Cerebellar cortex (tissue), 1 donor: ENCODE measurements around the gene TNS1.

Experiments
- DNase-seq: peaks from one replicate; pipeline ENCODE4 v3.0.0-alpha.2; 2015; ENCODE audit warnings: low spot score

TNS1 gene

DNA sequence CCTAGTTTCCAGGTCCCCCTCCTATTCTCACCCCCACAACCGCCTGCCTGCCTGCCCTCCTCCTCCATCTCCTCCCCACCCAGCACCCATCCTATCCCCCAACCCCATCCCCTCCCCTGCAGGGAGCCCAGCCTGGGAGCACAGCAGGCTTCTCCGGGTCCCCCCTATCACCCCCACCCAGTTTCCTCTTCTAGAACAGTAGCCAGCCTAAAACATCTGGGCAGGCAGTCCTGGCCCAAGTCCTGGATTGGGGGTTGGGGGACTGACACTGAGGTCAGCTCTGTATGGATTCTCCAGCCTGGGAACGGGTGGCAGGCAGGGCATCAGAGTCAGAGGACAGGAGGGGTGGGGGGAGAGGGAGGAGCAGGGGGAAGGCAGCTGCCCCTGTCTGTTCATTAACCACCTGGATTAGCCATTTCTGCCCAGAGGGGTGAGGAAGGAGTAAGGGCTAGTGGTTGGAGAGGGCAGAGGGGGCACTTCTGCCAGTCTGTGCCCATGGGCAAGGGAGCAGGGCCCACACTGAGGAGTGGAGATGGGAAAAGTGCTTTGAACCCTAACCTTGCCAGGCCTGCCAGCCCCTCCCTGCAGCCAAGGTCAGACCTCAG lies 60.0 kb downstream of the TNS1 start:
- no peak for DNase-seq

DNA sequence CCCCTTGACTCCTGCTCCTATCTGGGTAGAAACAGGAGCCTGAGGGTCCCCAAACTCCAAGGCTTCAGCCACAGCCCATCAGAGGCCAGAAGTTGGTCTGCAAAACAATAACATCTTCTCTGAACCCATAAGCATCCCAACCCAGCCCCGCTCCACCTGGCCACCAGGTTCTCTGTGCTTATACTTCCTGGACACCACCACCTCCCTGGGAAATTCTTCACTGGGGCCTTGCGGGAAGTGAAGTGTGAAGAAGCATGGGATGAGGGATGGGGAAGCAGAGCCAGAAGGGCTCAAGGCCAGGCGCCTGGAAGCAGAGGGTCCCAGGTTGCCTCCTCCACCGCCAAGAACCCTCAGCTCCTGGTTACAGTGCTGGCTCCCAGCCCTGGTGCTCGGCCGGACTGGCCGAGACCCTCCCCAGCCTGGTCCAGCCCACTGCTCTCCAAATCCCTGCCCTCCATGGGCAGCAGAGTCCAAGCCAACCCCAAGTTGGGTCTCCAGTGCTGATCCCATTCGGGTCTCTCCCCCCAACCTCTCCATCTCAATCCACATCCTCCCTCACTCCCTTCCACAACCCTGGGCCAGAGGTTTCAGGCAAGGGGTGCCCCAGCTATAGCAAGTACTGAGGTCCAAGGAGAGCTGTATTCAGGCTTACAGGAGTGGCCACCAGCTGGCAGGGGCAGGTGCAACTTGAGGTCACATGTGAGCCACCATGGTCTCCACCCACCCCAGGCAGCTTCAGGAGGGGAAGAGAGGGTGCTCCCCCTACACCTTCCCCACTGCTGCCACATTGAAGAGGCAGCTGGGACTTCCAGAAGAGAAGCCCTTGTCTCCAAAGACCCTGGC lies 60.7 kb downstream of the TNS1 start:
- DNase-seq = no peak

DNA sequence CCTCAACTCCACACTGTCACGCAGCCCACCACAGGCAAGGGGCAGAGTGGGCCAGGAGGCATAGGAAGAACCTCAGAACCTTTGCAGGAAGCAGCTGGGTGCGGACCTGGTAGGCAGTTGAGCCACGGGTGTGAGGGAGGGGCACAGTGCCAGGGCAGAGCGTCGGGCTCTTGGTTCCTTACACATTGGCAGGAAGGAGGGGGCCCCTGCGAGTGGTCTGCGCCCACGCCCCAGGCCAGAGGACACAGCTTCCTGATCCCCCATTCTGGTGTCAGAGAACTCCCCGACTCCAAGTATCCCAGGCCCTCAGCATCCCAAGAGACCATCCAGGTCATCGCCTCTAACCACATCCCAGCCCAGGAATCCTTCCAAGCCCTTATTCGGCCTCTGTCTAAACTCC lies 61.5 kb downstream of the TNS1 start:
- DNase-seq = no peak

DNA sequence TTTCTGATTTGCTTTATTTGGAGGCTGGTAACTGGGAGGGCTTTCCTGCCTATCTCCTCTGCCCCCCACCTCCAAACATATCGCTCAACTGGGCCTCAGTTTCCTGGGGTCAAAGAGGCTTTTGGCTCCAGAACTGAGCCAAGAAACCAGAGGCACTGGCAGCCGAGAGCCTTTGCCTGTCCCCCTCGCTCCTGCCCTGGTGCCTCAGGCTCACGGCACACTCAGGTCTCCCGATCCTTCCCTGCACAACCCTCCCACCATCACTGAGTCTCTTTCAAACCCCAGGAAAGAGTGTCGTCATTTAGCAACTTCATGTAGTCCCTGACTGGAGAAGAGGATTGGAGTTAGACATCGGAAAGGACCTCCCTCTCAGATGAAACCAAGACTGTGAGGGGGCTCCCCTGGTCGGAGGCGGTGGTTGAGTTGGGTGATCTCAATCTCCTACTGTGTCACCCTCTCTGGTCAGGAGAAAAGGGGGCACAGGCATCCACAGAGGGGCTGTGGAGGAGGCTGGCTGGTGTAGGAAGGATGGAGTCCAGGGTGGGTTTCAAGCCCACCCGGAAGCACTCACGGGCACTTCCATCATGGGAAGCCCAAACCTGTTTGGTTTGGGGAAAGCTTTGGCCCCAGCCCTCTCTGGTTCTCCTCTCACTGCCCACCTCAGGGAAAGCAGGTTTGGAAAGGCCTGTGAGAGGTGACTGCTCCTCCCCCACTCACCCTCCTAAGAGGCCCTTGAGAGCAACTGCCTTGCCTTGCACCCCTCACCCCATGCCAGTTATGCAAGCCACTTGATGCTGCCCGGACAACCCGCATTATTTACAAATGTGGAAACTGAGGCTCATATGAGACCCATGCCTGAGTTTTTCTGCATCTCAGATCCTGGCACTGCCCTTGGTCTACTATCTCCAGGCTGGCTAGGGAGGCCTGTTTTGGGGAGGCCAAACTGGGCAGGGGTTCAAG lies 62.3 kb downstream of the TNS1 start:
- DNase-seq = no peak

DNA sequence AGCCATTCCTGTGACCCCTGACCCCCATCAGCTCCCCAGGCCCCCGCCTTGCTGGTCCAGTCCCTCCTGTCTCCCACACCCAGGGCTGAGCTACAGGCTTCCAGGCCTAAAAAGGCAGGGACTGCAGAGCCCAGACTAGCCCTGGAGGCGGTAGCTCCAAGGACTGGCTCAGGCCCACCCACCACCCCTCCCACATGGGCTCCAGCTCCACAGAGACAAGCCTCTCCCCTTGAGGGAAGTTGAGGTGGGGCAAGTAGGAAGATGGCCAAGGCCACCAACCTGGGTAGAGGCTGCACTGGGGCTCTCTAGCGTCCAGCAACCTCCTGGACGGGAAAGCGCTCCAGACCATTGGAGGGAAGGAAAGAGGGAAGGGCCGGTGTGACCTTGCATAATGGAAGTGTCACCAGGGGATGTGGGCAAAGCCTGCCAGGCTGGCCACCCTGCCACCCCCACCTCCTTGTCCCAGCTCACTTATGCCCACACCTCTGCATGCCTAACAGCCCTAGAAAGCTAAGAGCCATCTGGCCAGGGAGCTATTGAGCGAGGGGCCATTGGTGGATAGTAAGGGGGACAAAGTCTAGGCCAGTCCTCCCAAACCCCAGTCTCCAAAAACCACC lies 63.1 kb downstream of the TNS1 start:
- DNase-seq = no peak

DNA sequence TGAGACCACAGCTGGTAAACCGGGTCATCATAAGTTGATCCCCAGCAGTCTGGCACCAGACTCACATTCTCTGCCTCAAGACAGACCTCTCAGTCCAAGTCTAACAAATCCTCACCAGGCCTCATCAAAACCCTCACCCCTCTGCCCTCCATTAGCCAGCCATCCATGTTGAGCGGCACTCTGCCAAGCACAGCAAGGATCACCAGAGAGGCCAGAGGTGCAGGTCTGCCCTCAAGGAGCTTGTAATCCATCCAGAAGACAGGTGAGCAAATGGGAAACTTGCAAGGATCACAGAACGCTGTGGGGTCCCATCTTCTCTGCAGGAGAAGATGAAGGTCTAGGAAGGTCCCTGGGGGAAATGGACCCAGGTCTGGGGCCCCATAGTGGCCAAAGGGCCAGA lies 63.6 kb downstream of the TNS1 start:
- no peak for DNase-seq

DNA sequence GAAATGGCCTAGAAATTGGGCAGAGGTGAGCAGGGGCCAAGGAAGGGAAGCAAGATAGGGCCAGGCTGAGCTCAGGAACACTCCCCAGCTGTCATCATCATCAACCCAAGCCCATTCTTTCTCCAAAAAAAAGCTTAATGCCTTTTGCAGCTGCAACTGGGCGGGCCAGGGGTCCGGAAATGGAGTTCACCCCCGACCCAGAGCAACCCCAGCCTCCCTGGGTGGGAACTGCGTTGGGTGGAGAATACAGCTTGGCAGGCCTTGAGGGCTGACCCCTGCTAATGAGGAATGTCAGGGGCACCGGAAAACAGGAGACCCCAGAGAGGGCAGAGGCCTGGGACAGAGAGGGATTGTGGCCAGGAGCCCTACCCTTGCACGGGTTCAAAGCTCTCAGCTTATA lies 64.8 kb downstream of the TNS1 start:
- DNase-seq = no peak

DNA sequence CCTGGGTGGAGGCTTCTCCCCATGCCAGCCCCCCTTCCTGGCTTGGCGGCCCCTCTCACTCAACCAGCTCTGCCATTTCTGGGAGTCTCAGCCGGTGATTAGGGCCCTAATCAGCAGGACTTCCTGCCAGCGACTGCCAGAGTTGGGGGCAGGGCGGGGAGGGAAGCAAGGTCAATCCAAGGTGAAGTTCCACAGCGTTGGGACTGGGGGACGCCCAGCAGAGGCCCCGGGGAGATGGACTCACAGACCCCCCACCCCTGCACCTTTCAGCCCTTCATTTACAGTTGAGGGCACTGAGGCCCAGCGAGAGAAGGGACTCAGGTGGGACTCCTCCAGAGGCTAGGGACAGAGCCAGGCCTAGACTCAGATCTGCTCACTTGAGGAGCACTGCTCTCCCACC lies 65.3 kb downstream of the TNS1 start:
- no peak for DNase-seq

DNA sequence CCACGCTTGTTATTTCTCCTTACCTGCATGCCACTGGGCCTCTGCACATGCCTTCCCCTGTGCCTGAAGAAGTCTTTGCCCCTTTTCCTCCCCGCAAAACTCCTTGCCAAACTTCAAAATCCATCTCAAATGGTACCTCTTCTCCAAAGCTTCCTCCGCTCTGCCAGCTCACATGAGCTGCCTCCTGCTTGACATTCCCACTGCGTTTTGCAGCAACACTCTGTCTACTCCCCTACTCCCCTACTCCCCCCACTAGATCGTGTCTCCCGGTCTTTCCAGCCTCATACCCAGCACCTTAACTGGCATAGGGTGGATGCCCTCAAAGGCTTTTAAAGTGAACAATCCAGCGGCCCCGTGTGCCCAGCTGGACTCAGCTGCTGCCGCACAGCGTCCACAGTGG lies 65.8 kb downstream of the TNS1 start:
- no peak for DNase-seq

DNA sequence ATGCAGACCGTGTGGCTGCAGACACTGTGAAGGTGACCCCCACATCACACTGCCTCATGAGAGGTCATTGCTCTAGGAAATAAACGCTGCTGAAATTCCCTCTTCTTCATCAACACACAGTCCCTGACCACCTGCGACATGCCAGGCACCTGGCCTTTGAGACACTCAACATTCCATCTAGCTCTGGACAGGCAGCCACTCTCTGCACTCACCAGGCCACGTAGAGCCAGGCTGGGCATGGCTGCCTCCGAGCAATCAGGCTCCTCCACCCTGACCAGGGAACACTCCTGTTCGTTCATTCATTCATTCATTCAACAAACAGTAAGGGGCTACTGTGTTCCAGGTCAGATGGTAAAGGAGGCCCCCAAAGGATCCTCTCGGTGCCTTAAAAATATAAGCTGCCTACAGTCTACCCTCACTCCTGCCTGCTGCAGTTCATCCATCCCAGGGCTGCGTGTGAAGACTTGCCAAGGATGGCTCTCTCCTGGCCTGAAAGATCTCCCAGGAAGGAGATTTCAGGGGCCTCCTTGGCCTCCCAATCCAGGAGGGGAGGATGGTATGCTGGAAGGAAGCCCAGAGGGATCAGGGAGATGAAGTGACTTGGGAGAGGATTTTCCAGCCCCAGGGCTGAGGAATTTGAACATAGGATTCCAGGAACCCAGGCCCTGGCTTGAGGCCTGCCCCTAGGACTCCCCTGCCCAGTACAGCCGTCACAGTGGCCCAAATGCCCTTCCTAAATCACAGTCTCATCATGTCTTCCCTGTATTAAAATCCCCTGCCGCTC lies 66.7 kb downstream of the TNS1 start:
- DNase-seq = no peak

DNA sequence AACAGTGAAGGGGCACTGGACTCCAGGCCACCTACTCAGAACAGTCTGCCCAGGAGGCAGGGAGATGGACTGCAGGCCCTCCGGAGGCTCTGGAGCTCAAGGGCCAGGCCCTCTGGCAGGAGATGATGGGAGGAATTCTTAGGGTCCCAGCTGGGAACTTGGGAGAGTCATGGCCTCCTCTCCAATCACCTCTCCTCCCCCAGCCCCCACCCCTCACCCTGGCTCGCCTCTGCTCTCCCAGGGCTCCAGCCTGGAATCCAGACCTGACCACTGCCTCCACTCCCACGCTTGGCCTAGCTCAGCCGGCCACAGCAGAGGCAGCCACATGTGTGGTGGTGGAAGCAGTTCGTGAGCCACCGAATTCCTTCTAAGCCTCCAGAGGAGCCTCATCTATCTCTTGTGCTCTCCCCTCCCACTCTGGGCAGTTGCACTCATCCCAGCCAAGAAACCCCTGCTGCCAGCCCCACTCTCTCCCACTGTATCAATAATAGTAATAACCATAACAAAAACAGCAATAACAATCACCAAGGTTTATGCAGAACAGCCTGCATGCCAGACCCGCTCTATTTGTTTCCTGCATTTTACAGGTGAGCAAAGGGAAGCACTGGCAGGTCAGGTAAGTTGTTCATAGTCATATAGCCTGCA lies 67.4 kb downstream of the TNS1 start:
- no peak for DNase-seq

DNA sequence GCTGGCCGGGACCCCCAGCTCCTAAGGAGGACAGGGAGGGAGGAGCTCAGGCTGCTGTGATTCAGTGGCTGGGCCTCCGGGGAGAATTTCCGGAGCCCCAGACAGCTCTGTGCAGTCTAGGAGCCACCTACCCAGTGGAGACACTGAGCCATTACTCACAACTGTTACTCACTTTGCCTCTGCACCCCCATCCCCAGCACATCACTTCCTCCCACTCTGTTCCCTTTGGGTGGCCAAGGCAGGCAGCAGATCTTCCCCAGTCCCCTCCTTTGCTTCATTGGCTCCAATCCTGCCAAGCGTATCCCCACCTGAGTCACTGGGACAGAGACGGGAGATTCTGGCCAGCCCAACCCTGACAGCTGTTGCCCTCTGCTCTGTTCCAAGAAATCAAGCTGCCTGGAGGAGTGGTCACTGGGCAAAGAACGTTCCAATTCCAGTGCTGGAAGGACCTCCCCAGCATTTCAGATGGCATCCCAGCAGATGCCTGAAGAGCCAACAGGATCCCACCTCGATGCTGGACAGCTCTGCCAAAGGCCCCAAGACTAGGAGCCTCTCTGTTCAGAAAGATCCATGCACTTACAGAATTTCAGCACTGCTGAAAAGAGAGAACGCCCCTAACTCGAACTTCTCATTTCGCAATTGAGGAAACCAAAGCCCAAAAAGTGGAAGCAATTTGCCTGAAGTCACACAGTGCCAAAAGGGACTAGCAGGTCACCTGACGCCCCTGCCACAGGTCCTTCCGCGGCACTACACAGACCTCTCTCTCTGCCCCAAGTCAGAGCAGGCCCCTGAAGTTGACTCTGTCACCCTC lies 68.3 kb downstream of the TNS1 start:
- no peak for DNase-seq

DNA sequence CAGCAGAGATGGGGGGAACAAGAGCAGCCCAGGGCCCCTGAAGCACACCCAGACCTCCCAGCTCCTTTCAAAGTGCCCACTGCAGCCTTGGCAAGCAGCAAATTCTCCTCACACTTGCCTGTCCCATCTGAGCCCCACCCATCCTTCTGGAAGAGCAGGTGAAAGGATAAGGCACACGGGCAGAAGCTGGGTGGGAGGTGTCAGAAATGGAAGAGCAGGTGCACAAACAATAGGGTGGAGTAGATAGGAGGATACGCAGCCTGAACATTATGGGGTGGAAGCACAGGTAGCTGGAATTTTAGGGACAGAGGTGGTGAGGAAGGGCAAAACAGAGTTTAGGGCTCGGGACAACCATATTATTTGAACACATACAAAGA lies 69.2 kb downstream of the TNS1 start:
- DNase-seq = no peak

DNA sequence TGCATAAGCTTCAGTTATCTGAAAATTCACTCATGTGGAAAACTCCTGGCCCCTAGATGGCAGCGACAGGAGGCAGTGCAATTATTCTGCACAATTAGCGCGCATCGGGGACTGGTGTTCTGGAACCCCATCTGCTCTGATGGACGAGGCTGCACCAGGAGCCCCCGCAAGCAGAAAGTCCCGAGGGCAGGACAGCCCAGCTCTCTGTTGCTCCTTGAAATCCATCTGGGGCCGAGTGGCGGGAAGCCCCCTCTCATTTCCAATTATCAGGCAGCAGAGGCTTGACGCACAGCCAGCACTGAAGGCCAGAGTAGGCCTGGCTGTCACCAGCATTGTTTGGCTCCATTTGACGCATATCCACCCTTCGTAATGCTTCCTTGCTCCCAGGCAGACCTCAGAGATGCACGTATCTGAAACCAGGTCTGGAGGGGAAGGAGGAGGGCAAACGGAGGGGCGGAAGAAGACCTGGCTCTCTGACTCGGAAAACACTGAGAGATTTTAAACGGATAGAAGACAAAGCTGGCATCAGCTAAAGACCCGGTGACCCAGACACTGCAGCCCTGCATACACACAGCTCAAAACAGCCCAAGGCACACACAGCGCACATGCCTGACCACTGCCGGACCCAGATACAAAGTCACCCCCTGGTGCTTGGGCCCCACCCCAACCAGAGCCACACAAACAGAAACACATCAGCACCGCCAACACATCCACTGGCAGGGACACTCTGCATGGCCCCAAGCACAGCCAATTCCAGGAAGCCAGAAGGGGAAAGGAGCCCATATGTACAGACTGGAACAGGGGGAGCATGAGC lies 69.8 kb downstream of the TNS1 start:
- DNase-seq = no peak

DNA sequence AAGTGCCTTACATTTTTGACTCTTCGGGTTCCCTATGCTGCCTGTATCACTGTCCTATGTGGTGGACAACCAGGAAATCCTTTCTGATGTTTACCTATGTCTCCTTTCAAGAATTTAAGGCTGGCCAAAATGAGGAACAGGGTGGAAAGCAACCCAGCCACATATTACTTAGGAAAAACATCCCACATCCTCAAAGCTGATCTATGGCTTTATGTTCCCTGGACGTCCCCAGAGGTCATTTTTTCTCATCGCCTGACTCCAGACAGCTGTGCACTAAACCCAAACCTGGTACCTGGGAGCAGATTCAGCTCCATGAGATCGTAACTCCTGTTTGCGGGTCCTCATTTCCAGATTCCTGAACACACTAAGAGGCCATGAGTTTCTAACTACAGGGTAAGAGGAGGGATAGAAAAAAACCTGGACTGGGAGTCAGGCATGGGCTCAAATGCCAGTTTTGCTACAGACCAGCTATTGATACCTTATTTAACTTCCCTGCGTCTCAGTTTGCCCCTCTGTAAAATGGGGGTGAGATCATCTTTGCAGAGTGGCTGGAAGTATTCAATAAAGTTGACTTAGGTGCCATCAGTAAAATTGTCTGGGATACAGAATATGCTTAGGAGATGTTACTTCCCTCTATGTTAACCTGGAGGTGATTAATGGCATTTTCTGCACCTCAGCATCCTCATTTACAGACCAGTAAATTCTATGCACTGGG lies 70.8 kb downstream of the TNS1 start:
- DNase-seq = no peak

DNA sequence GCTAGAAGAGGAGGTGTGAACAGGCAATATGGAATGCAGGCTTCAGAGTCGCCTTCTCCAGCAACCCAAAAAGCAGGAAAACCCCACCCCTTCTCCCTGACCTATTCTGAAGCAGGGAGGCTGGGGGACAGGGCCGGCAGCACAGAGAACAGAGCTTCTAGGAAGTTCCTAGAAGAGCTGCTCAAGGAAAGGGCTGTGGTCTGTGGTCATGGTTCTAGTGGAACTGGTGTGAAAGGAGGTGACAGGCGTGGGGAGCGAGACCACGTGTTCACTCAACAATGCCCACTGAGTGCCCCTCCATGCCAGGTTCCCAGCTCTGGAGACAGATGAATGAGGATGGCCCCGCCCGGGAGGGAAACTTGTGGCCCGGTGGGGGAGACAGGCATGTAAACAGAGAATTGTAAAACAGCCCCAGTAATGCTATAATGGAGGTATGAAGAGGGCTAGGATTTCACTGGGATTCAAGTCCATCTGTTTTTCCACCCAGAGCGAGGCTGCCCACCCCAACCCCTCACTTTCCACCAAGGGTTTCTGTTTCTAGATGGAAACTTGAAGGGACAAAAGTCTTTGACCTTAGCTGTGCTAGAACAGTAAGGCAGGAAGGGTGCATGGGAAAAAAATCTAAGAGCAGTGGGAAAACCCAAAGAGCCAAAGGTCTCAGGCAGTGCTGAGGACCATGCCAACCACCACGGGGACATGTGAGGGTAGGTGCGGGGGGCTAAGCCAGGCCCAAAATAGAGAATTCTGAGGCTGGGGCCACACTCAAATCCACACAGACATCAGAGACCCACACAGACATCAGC lies 71.8 kb downstream of the TNS1 start:
- DNase-seq = no peak
